Epidermal melanocyte (primary cell): ENCODE results near the gene PRR35.

Experiments
- DNase-seq: peaks from one replicate; pipeline ENCODE4 v3.0.0; 2011; ENCODE audit warnings: low spot score; ENCODE audit not compliant: insufficient read length

The PRR35 gene

GRCh38 chr16:560204-560700 lies at the start of gene PRR35:
Gene PRR35 (plus strand): TSS chr16:560394. CDS start chr16:563295, 2,901 bp downstream.
- no peak for DNase-seq

GRCh38 chr16:512802-513201 lies 47.4 kb upstream of the PRR35 start:
- no peak for DNase-seq

DNA sequence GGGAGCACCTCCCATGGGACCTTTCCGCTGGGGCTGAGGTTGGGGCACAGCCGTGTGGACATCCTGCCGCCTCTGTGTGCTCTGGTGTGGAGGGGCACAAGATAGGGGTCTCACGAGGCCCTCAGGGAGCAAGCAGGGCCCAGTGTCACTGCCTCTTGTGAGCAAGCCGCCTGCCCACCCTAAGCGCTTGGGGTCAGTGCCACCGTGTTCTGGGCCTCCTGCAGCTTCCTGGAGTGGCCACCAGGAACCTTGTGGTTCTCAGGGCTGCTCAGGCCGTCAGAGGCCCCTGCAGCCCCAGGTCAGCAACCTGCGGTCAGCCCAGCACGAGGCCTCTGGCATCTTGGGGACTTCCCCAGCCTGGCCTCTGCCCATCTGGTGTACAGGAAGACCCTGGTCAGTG lies 46.2 kb upstream of the PRR35 start:
- no peak for DNase-seq

DNA sequence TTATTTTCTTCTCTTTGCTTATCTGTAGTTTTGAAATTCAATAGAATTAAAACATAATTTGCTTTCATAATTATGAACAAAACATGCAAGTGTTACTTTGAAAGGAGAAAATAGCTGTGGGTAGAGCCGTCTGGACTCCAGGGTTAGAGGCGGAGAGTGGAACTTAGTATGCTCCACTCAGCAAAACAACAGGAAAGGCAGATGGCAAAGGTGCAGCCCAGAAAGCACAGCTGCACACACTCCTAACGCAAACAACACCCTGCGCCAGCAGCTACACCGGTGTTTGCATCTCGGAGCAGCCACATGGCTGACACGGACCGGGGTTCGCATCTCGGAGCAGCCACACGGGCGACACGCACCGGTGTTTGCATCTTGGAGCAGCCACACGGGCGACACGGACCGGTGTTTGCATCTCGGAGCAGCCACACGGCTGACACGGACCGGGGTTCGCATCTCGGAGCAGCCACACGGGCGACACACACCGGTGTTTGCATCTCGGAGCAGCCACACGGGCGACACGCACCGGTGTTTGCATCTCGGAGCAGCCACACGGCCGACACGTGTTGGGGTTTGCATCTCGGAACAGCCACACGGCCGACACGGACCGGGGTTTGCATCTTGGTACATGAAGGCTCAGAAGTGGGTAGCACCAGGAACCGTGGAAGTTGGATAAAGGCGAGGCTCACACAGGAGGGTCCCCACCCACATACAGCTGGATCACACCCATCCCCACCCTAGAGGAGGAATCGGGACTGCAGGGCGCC lies 44.8 kb upstream of the PRR35 start:
- no peak for DNase-seq

GRCh38 chr16:515939-516226 lies 44.3 kb upstream of the PRR35 start:
- DNase-seq: no peak

DNA sequence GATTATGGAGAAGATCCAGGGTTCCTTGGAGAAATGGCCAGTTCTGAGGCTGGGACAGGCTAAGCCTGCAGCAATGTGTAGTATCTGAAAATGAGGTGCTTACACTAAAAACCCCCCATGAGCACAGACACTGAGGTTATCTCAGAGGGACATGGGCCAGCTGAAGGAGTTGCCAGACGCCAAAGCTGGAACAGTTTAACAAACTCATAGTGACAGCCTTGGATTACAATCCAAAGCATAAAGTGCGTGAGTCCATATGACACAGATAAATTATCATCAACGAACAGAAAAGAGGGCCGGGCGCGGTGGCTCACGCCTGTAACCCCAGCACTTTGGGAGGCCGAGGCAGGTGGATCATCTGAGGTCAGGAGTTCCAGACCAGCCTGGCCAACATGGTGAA lies 43.9 kb upstream of the PRR35 start:
- DNase-seq: no peak

DNA sequence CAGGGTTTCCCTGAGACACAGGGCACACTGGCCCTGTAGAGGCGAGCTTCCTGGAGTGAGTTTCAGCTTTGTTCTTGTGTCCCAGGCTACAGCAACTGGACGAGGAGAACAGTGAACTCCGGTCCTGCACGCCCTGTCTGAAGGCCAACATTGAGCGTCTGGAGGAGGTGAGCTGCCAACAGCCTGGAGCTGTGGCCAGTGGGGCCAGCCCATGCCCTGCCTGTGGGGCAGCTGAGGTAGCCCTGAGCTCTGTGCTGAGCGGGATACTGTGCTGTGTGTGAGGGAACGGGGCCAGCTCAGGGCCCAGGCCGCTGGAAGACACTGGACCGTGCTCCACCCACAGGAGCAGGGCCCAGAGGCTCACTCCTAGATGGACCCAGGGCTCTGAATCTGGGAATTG lies 41.3 kb upstream of the PRR35 start:
- no peak for DNase-seq

DNA sequence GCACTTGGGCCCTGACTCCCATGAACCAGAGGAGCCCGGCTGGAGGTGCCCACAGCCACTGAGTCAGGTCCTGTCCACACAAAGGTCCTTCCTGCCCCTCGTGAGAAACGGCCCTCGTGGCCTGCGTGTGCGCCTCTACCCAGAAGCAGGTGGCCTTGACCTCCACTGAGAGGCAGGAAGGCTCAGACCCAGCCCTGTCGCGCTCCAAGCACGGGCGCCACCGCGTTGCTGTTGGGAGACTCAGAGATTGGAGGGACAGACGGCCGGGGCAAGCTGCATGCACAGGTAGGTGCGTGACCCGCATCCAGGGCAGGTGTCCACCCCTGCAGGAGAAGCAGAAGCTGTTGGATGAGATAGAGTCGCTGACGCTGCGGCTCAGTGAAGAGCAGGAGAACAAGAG lies 40.8 kb upstream of the PRR35 start:
- no peak for DNase-seq

GRCh38 chr16:519841-520687 lies 40.1 kb upstream of the PRR35 start:
- no peak for DNase-seq

- no peak for DNase-seq
These were observed 39.3 kb upstream of the PRR35 start for GRCh38 chr16:520847-521246.

- DNase-seq: no peak
These were observed 38.6 kb upstream of the PRR35 start for GRCh38 chr16:521381-522210.

- no peak for DNase-seq
These were observed 37.7 kb upstream of the PRR35 start for GRCh38 chr16:522320-523096.

DNA sequence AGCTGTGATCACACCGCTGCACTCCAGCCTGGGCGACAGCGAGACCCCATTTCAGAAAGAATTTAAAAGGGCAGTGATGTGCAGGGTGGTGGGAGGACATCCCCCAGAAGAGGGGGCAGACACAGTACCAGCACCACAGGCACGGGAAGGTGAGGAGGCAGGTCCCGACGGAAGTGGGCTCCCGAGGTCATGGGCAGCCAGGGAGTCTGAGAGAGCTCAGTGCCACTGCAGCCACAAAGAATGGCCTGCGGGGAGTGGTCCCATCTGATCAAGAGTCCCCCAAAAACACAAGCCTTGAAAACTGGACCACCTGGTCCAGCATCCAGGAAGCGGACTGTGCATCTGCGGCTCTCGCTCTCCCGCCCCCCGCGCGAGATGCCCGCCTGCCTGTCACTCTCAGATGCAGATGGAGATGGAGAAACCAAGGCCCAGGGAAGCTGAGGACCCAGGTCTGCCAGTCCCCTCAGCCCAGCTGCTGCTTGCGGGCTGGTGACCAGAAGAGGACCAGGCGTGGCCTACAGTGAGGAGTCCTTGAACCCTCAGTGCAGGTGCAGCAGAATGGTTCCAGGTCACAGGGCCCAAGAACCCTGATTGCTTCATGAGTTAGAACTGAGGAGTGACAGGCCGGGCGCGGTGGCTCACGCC lies 37.0 kb upstream of the PRR35 start:
- no peak for DNase-seq

GRCh38 chr16:524274-525040 lies 35.7 kb upstream of the PRR35 start:
- DNase-seq: no peak

DNA sequence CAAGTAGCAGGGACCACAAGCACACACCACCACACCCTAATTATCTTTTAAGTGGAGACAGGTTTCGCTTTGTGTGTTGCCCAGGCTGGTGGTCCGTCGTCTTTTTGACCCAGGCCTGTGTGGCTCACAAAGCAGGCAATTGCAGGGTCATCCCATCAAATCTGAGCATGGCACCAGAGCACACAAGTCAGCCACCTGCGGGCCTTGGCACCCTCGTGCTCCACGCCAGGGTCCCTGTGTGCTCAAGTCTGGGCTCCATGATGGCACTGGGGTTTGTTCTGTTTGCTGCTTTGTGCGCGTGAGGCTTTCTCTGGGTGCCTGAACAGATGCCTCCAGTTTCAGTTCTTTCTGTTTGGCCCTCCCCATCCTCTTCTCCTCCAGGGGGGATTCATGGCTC lies 35.1 kb upstream of the PRR35 start:
- no peak for DNase-seq

DNA sequence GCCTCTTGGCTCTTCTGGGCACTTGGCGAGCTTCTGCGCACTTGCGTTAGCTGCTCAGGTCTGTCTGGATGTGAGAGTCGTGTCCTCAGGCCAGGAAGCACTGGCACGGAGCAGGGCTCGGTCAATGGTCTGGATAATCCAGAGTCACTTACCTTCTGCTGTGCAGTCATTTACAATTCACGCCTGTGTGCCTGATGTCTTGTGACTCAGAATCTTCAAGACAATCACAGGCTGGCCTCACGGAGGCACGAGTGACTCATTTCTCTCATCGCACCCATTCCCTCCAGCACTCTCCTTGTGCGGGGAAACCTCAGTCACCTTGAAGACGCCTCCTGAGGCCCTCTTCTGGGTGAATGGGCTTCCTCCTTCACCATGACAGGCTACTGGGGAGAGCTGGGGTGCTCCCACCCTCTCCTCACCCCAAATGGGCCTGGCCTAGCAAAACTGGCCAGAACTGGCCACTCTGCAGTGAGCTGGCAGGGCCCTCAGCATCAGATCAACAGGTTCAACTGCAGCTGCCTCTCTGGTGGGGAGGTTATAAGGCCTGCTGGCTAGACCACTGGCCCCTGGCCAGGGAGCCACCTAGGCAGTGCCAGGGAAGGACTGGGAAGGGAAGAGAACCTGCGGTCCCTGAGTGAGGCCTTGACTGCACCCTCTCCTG lies 34.5 kb upstream of the PRR35 start:
- no peak for DNase-seq

DNA sequence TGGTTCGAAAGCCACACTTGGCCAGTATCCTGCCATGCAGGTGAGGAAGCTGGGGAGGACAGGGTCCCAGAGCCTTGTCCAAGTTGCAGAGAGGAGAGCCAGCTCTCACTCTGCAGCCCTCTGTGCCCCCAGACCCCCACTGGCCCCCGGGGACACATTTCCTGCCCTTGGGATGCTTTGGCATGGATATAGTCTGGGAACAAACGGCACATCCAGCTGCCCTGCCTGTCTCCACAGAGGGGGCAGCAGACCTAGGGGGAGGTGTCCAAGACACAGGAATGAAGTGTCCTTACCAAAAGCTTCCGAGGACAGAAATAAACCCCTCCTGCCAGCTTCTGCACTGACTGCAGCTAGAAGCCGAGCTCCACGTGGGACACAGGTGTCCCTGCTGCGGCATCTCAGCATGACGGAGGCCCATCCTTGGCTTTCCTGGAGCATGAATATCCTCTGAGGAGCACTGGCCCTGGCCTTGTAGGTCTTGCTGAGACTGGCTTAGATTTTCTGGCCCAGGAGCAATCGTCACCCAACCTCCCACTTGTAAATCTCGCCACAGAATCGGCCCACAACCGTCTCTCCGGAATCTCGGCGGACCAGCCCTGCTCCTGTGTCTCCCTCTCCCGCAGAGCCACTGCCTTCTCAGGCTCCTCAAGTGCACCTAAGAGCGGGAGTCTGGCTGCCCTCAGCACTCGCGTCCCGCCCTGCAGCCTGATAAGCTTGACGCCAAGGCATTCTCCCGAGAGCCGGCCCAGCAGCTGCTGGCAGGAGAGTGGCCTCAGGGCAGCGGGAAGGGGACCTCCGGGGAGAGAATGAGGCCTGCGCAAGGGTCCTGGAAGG lies 33.8 kb upstream of the PRR35 start:
- no peak for DNase-seq
